HG03159 (cell line): ENCODE data around the gene FGF8.

ENCODE experiments used
- ATAC-seq: cut with Tn5 transposase; IDR thresholded peaks from one replicate; pipeline ENCODE4 v1.9.1; 2021; ENCODE audit warnings: mild to moderate bottlenecking, moderate library complexity; ENCODE audit not compliant: unreplicated experiment

Gene FGF8

GRCh38 chr10:101744267-101744666, 31.6 kb downstream of the FGF8 start:
- ATAC-seq: no peak

- ATAC-seq: no peak
Measured at GRCh38 chr10:101741938-101742337, 34.0 kb downstream of the FGF8 start.

GRCh38 chr10:101736666-101737065, 39.2 kb downstream of the FGF8 start:
- no peak for ATAC-seq

GRCh38 chr10:101732096-101732495, 43.8 kb downstream of the FGF8 start:
- ATAC-seq: no peak

GRCh38 chr10:101726115-101726387, 49.9 kb downstream of the FGF8 start:
- no peak for ATAC-seq

GRCh38 chr10:101725296-101726114, 50.4 kb downstream of the FGF8 start:
- no peak for ATAC-seq

GRCh38 chr10:101724446-101724845, 51.5 kb downstream of the FGF8 start:
- no peak for ATAC-seq

- no peak for ATAC-seq
Measured at GRCh38 chr10:101723176-101723575, 52.7 kb downstream of the FGF8 start.

GRCh38 chr10:101721806-101722205, 54.1 kb downstream of the FGF8 start:
- no peak for ATAC-seq

- no peak for ATAC-seq
Measured at GRCh38 chr10:101720606-101721230, 55.2 kb downstream of the FGF8 start.
